Measurements from ENCODE around the gene ETS1. TPM values are rescaled to one million over a fixed set of nuclear protein-coding genes. Genes with fewer than 3 reads are reported as not detected.

ETS1 gene
- total and polyA plus RNA-seq, 12 donors: 9.6 to 61.7 (median 43.1) TPM

DNA sequence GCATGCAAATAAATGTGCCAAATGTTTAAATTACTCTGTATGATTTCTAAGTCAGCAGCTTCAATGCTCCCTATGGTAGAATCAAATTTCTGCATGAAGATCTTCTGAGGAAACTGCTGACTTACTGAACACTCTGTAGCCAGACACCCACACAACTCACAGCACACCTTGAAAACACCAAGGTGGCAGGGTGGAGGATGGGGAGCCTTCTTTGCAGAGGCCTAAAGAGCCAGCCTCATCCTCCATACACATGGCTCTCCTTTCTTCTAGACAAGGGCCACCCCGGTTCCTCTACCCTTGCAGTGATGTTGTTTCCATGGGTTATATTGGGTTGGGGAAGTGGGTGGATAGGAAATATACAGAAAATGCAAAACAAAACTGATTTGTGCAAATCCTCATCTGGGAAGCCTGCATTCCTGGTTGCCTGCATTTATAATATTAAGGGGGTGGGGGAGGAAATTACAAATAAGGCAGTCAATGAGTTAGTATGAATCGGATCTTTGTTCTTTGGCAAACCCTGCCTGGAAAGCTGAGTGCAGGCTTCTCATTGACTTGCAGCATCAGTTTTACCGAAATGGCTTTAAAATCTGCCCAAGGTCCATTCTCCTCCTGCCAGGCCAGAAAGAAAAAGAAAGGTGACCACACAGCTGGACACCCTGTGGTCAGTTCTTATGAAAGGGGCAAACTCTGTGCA, 15.8 kb upstream of the ETS1 start:
- Histone ChIP-seq H3K4me1 (replicated peaks in 1 of 2) (no peaks in the 10 kb centered on the region), H3K27ac (no peak overlapping the region), H3K9me3 (replicated peaks in 1 of 3) (peaks cover 0 to 4% (median 0%) of the 10 kb centered on the region in 3 donors), H3K27me3 (no peaks in the 10 kb centered on the region), H3K4me3 (no peak overlapping the region), H3K36me3 (replicated peaks in 1 of 2) (no peaks in the 10 kb centered on the region)
- no peak for DNase-seq
- intact Hi-C loops (cut with DNase I): no loop called here
- WGBS, 4 donors: 76 to 89% (median 84%) methylated on average over 3 of the region's 3 CpGs
- TF ChIP-seq POLR2A (IDR thresholded peaks at IDR 0.05): no peak
- no peak for TF ChIP-seq CTCF (IDR thresholded peaks at IDR 0.05)

GRCh38 chr11:128599729-128600128, 12.4 kb upstream of the ETS1 start:
- 68 to 95% (median 77%) methylated on average over 1 of the region's 1 CpG for WGBS, 4 donors
- intact Hi-C loops (cut with DNase I): no loop called here

DNA sequence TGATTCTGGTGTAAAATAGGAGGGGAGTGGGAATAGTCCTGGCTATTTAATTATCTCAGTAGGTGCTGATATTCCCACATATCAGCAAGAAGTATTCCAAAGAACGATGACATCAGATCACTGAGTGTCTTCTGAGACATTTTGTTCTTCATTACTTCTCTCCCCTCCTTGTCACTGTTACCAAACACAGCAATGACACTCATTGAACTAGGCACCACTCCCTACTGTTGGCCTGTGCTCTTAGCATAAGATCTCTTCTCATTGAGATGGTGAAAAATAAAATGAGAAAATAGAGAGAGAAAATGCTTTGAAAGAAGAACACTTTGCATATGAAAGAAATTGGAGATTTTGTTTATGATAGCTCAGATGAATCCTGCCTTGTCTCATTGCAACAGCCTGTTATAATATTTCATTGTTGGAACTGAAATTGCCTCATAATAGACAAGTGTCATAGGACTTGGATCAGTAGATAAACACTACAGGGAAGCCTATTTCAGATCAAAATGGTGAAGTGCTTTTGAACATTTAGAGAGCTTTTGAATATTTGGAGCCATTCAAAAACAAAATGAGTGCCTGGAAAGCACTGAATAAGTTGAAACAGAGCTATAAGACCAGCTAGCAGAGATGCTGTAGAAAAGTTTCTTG, 11.3 kb upstream of the ETS1 start:
- no peaks in the 10 kb centered on the region for H3K27me3 ChIP-seq
- 76 to 84% (median 78%) methylated on average over 1 of the region's 1 CpG for WGBS, 4 donors
- intact Hi-C loops (cut with DNase I): no loop called here
- TF ChIP-seq POLR2A (IDR thresholded peaks at IDR 0.05) (no peak), CTCF (IDR thresholded peaks at IDR 0.05) (no peak)
- H3K27ac ChIP-seq: no peak overlapping the region
- no peak overlapping the region for H3K4me3 ChIP-seq
- no peak for DNase-seq
- no peaks in the 10 kb centered on the region for H3K36me3 ChIP-seq (replicated peaks in 1 of 2)
- H3K9me3 ChIP-seq (replicated peaks in 1 of 3): peaks cover 0 to 4% (median 0%) of the 10 kb centered on the region in 3 donors
- H3K4me1 ChIP-seq (replicated peaks in 1 of 2): no peaks in the 10 kb centered on the region

More at GRCh38 chr11:128599729-128600128, 12.4 kb upstream of the ETS1 start:
- Histone ChIP-seq H3K27me3 (no peaks in the 10 kb centered on the region), H3K27ac (no peak overlapping the region), H3K4me1 (replicated peaks in 1 of 2) (no peaks in the 10 kb centered on the region), H3K36me3 (replicated peaks in 1 of 2) (no peaks in the 10 kb centered on the region), H3K4me3 (no peak overlapping the region), H3K9me3 (replicated peaks in 1 of 3) (peaks cover 0 to 4% (median 0%) of the 10 kb centered on the region in 3 donors)
- TF ChIP-seq POLR2A (IDR thresholded peaks at IDR 0.05) (no peak), CTCF (IDR thresholded peaks at IDR 0.05) (no peak)
- no peak for DNase-seq

DNA sequence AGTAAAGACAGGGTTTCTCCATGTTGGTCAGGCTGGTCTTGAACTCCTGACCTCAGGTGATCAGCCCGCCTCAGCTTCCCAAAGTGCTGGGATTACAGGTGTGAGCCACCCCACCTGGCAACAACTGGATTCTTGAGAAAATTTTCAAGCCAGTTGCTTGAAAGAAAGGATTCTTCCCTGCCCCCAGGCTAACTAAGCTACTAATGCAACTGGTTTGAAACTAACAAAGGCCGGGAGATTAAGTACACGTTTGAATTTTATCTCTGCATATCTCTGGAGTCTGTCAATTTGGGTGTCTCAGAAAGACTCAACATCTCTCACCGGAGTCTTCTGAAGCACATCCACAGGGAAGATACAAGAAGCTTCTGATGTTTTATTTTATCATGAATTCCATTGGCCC, 10.7 kb upstream of the ETS1 start:
- intact Hi-C loops (cut with DNase I): no loop called here
- TF ChIP-seq POLR2A (IDR thresholded peaks at IDR 0.05) (no peak), CTCF (IDR thresholded peaks at IDR 0.05) (no peak)
- Histone ChIP-seq H3K27ac (no peak overlapping the region), H3K4me1 (replicated peaks in 1 of 2) (no peaks in the 10 kb centered on the region), H3K27me3 (no peaks in the 10 kb centered on the region), H3K36me3 (replicated peaks in 1 of 2) (no peaks in the 10 kb centered on the region), H3K4me3 (no peak overlapping the region), H3K9me3 (replicated peaks in 1 of 3) (peaks cover 0 to 4% (median 0%) of the 10 kb centered on the region in 3 donors)
- no peak for DNase-seq
- 78 to 84% (median 81%) methylated on average over 4 of the region's 4 CpGs for WGBS, 4 donors

All from adrenal gland (tissue), 12 donors.